Stomach (tissue), 4 donors: ENCODE results near the gene MTREX.

Source experiments
- POLR2A ChIP-seq, 4 donors: fragments of 450-650 bp; IDR thresholded peaks; one replicate each; pipeline ENCODE4 v1.6.1; 2016; ENCODE audit warnings: antibody characterized with exemption in 4 of 4, control low read depth in 2 of 4, mild to moderate bottlenecking in 1 of 4, moderate library complexity in 1 of 4
- TF ChIP-seq, protein P1 (sequence below), 7 experiments: fragments of 450-650 bp in 4 of 7; fragments of 200-600 bp in 3 of 7; sonication (generic) in 3 of 7; IDR thresholded peaks; one replicate each; pipeline ENCODE4 v1.5.1; 2016 to 2019; ENCODE audit warnings: antibody characterized with exemption in 7 of 7, control low read depth in 2 of 7, mild to moderate bottlenecking in 1 of 7

DNA sequence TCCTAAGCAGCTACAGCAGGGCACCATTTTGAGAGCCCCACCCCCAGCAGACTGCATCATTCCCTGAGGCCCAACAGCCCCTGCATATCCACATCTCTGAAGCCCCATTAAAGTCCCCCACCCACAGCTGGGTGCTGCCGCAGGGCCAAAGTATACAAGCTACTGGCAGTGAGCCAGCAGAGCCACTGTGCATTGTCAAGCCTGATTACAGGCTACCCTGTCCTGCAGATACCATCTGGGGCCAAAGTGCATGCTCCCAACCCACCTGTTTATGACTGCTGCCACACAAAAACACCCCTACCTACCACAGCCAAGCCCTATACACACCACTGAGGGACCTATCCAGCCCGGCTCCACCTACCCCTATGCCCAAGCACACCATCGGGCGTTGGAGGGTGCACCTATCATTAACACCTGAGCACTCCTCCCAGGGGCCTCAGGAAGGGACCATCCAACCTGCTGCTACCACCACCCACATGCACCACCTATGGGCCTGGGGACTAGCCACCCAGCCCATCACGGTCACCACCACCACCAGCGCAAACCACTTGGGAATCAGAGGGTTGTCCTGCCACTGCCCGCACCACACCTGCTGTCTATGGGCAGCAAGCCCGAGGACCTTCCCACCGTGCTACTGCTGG is 121.9 kb downstream of the MTREX start:
- TF ChIP-seq, protein P1, sequence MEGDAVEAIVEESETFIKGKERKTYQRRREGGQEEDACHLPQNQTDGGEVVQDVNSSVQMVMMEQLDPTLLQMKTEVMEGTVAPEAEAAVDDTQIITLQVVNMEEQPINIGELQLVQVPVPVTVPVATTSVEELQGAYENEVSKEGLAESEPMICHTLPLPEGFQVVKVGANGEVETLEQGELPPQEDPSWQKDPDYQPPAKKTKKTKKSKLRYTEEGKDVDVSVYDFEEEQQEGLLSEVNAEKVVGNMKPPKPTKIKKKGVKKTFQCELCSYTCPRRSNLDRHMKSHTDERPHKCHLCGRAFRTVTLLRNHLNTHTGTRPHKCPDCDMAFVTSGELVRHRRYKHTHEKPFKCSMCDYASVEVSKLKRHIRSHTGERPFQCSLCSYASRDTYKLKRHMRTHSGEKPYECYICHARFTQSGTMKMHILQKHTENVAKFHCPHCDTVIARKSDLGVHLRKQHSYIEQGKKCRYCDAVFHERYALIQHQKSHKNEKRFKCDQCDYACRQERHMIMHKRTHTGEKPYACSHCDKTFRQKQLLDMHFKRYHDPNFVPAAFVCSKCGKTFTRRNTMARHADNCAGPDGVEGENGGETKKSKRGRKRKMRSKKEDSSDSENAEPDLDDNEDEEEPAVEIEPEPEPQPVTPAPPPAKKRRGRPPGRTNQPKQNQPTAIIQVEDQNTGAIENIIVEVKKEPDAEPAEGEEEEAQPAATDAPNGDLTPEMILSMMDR (IDR thresholded peaks at IDR 0.05), result no peak
- no peak for TF ChIP-seq POLR2A (IDR thresholded peaks at IDR 0.05)
